ENCODE measurements around the gene ATP6V0A4. TPM values are rescaled to one million over a fixed set of nuclear protein-coding genes. Genes with fewer than 3 reads are reported as not detected.

The ATP6V0A4 gene
- polyA plus RNA-seq, 1 of the 3 experiments (the other 2 are of a cell fraction), result not detected

GRCh38 chr7:138753610-138754009 lies 44.4 kb downstream of the ATP6V0A4 start:
- TF ChIP-seq RCOR1 (IDR thresholded peaks at IDR 0.05; ENCODE audit: low read length) (no peak), GABPA (IDR thresholded peaks at IDR 0.05; ENCODE audit: low read depth) (no peak), GATA2 (CRISPR knock-in tag; IDR thresholded peaks at IDR 0.05) (no peak), CTCF (IDR thresholded peaks at IDR 0.05) (no peak), EZH2phosphoT487 (IDR thresholded peaks at IDR 0.05; ENCODE audit: borderline replicate concordance, low read depth) (no peak), FOXM1 (IDR thresholded peaks at IDR 0.05; ENCODE audit: low read depth) (no peak), ELF1 (IDR thresholded peaks at IDR 0.05) (no peak), TEAD4 (IDR thresholded peaks at IDR 0.05; ENCODE audit: borderline replicate concordance, insufficient read depth) (no peak), POLR2AphosphoS5 (IDR thresholded peaks at IDR 0.05; ENCODE audit: low read depth, low read length) (no peak), NRF1 (IDR thresholded peaks at IDR 0.05; ENCODE audit: low read depth, low read length) (no peak), TCF12 (IDR thresholded peaks at IDR 0.05) (no peak), MXI1 (IDR thresholded peaks at IDR 0.05; ENCODE audit: low read depth, low read length) (no peak), NFIC (IDR thresholded peaks at IDR 0.05; ENCODE audit: borderline replicate concordance) (no peak), RXRA (IDR thresholded peaks at IDR 0.05; ENCODE audit: borderline replicate concordance, low read depth) (no peak), FOSL2 (IDR thresholded peaks at IDR 0.05; ENCODE audit: borderline replicate concordance, low read depth) (no peak)
- TF ChIP-seq, protein P1, sequence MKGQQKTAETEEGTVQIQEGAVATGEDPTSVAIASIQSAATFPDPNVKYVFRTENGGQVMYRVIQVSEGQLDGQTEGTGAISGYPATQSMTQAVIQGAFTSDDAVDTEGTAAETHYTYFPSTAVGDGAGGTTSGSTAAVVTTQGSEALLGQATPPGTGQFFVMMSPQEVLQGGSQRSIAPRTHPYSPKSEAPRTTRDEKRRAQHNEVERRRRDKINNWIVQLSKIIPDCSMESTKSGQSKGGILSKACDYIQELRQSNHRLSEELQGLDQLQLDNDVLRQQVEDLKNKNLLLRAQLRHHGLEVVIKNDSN (IDR thresholded peaks at IDR 0.05; ENCODE audit: borderline replicate concordance, low read depth), result no peak
- TF ChIP-seq, protein P2, sequence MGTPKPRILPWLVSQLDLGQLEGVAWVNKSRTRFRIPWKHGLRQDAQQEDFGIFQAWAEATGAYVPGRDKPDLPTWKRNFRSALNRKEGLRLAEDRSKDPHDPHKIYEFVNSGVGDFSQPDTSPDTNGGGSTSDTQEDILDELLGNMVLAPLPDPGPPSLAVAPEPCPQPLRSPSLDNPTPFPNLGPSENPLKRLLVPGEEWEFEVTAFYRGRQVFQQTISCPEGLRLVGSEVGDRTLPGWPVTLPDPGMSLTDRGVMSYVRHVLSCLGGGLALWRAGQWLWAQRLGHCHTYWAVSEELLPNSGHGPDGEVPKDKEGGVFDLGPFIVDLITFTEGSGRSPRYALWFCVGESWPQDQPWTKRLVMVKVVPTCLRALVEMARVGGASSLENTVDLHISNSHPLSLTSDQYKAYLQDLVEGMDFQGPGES (IDR thresholded peaks at IDR 0.05; ENCODE audit: low read depth, low read length), result no peak
- 55% methylated on average over 5 of the region's 5 CpGs for WGBS (ENCODE audit: low lambda C conversion rate)
- no peak overlapping the region for H3K9ac ChIP-seq
- H3K27ac ChIP-seq (ENCODE audit: low read depth in 2 of 2, low read length in 1 of 2), result no peak overlapping the region
- H3K9me2 ChIP-seq, result no peaks in the 10 kb centered on the region
- ChIA-PET POLR2A (no interaction called here), CTCF (no interaction called here)
- no peaks in the 10 kb centered on the region for H3K9me3 ChIP-seq
- no peaks in the 10 kb centered on the region for H3F3A ChIP-seq (replicated peaks; ENCODE audit: insufficient read depth)
- no peaks in the 10 kb centered on the region for H3K79me2 ChIP-seq (ENCODE audit: insufficient read depth)
- H4K20me1 ChIP-seq (ENCODE audit: insufficient read depth), result no peaks in the 10 kb centered on the region
- H3K27me3 ChIP-seq (ENCODE audit: insufficient read depth), result no peaks in the 10 kb centered on the region
- no peak overlapping the region for H3K4me2 ChIP-seq
- H3K36me3 ChIP-seq (replicated peaks in 1 of 2; ENCODE audit: control insufficient read depth in 1 of 2, insufficient read depth in 2 of 2, low read length in 1 of 2), result no peaks in the 10 kb centered on the region
- H3K4me1 ChIP-seq (ENCODE audit: control insufficient read depth in 1 of 2, insufficient read depth in 2 of 2, low read depth in 1 of 2, low read length in 1 of 2), result peaks cover 0 to 19% of the 10 kb centered on the region in 2 experiments; a peak in 1 of 4 replicates
- DNase-seq, result no peak
- H3K4me3 ChIP-seq (ENCODE audit: low read depth in 2 of 2, low read length in 1 of 2), result no peak overlapping the region
- no peak overlapping the region for H2AFZ ChIP-seq (ENCODE audit: low read depth)
